Endothelial cell of umbilical vein (primary cell): ENCODE results near the gene PARD6G. TPM values are rescaled to one million over a fixed set of nuclear protein-coding genes. Genes with fewer than 3 reads are reported as not detected.

Experiments used
- BruUV-seq: library from RNA; stranded (reverse); fragments of 400-500 nt; replicated peaks from 2 replicates; lab custom pipeline; 2021; lab: Mats Ljungman, UMichigan
- CTCF ChIA-PET: fragments of 300-600, 350-600 bp; sonication (Branson Sonifier 250); formaldehyde crosslinking; loops from one replicate; lab custom pipeline; 2021; ENCODE audit warnings: antibody characterized with exemption, inconsistent platforms; lab: Charles Lee
- POLR2A ChIA-PET: fragments of 300-600, 350-600 bp; sonication (Branson Sonifier 250); formaldehyde crosslinking; loops from one replicate; lab custom pipeline; 2021; ENCODE audit warnings: antibody characterized with exemption, inconsistent platforms; lab: Charles Lee
- DNase-seq: peaks from one replicate; pipeline ENCODE4 v3.0.0-alpha.2; 2011; ENCODE audit warnings: low read depth, low spot score
- FAIRE-seq: peaks from 2 replicates; lab custom pipeline; 2011; peaks lifted over from hg19 to GRCh38; lab: Jason Lieb, UNC
- H2AFZ ChIP-seq: 2 replicates; pipeline ENCODE4 v1.6.0; 2012; ENCODE audit warnings: low read depth, low read length, control low read depth, inconsistent platforms
- H3K27ac ChIP-seq: 2 replicates; pipeline ENCODE4 v1.5.1; 2011; ENCODE audit warnings: low read depth, mild to moderate bottlenecking, control low read depth, low read length, moderate library complexity; ENCODE audit not compliant: insufficient read depth
- H3K27me3 ChIP-seq, 2 experiments: 2 replicates each; pipeline versions ENCODE4 v1.6.0 to v1.6.1; 2011; ENCODE audit warnings: low read length in 2 of 2, mixed read lengths in 1 of 2; ENCODE audit not compliant: control insufficient read depth in 2 of 2, insufficient read depth in 2 of 2
- H3K36me3 ChIP-seq, 2 experiments: 2 replicates in 1 of 2; 3 replicates in 1 of 2; pipeline ENCODE4 v1.5.1; 2011; ENCODE audit warnings: low read length in 2 of 2, mild to moderate bottlenecking in 1 of 2, moderate library complexity in 1 of 2; ENCODE audit not compliant: control insufficient read depth in 2 of 2, insufficient read depth in 2 of 2; ENCODE audit errors: extremely low read depth in 1 of 2
- H3K4me1 ChIP-seq: 3 replicates; pipeline ENCODE4 v1.5.1; 2011; ENCODE audit warnings: mild to moderate bottlenecking, low read length; ENCODE audit not compliant: control insufficient read depth, insufficient read depth; ENCODE audit errors: extremely low read depth
- H3K4me2 ChIP-seq: 2 replicates; pipeline ENCODE4 v1.6.1; 2011; ENCODE audit warnings: low read length, control low read depth, mixed read lengths; ENCODE audit not compliant: insufficient read depth
- H3K4me3 ChIP-seq, 3 experiments: fragments of 200-600 bp in 1 of 3; sonication (generic), shearing (Covaris generic) in 1 of 3; replicated peaks in 1 of 3; 2 replicates each; pipeline ENCODE4 v1.5.1; 2011 to 2016; ENCODE audit warnings: control low read depth in 3 of 3, low read length in 3 of 3, mild to moderate bottlenecking in 2 of 3, inconsistent platforms in 1 of 3, low read depth in 1 of 3, moderate library complexity in 1 of 3; ENCODE audit not compliant: insufficient read depth in 1 of 3
- H3K79me2 ChIP-seq: 2 replicates; pipeline ENCODE4 v1.6.0; 2012; ENCODE audit warnings: low read length, inconsistent platforms; ENCODE audit not compliant: control insufficient read depth, insufficient read depth
- H3K9ac ChIP-seq: replicated peaks from 2 replicates; pipeline ENCODE3; 2011; ENCODE audit warnings: low read length, control low read depth; ENCODE audit not compliant: insufficient read depth; ENCODE audit errors: extremely low read depth
- H3K9me1 ChIP-seq: replicated peaks from 3 replicates; pipeline ENCODE4 v1.6.0; 2011; ENCODE audit warnings: mild to moderate bottlenecking, low read length; ENCODE audit not compliant: control insufficient read depth, insufficient read depth; ENCODE audit errors: extremely low read depth
- H3K9me3 ChIP-seq: replicated peaks from 2 replicates; pipeline ENCODE4 v1.5.1; 2012; ENCODE audit warnings: low read length, inconsistent platforms; ENCODE audit not compliant: control insufficient read depth, insufficient read depth
- H4K20me1 ChIP-seq: replicated peaks from 2 replicates; pipeline ENCODE3; 2011; ENCODE audit warnings: mild to moderate bottlenecking, low read length; ENCODE audit not compliant: control insufficient read depth, insufficient read depth; ENCODE audit errors: extremely low read depth
- EZH2 ChIP-seq: IDR thresholded peaks from 2 replicates; pipeline ENCODE4 v1.6.1; 2012; ENCODE audit warnings: borderline replicate concordance, low read depth, mild to moderate bottlenecking, moderate library complexity, low read length, inconsistent platforms; ENCODE audit not compliant: severe bottlenecking
- FOS ChIP-seq: IDR thresholded peaks from 2 replicates; pipeline ENCODE4 v1.6.1; 2011; ENCODE audit warnings: mild to moderate bottlenecking, low read length, moderate library complexity, borderline replicate concordance; ENCODE audit not compliant: insufficient read depth
- GATA2 ChIP-seq: IDR thresholded peaks from 2 replicates; pipeline ENCODE4 v1.7.0; 2011; ENCODE audit warnings: low read depth, mild to moderate bottlenecking, moderate library complexity, mixed read lengths, low read length; ENCODE audit not compliant: insufficient read length, insufficient read depth
- JUN ChIP-seq: IDR thresholded peaks from 2 replicates; pipeline ENCODE4 v1.6.1; 2011; ENCODE audit warnings: borderline replicate concordance, low read depth; ENCODE audit not compliant: insufficient read length, insufficient read depth
- MAX ChIP-seq: IDR thresholded peaks from 2 replicates; pipeline ENCODE4 v1.6.1; 2011; ENCODE audit not compliant: insufficient read depth, insufficient read length
- MYC ChIP-seq: IDR thresholded peaks from one replicate; pipeline ENCODE4 v1.6.1; 2011; ENCODE audit warnings: mild to moderate bottlenecking, low read depth, low read length
- POLR2A ChIP-seq: IDR thresholded peaks from 2 replicates; pipeline ENCODE4 v1.6.1; 2012; ENCODE audit warnings: low read depth, mild to moderate bottlenecking, control low read depth, low read length
- POLR2AphosphoS5 ChIP-seq: IDR thresholded peaks from 2 replicates; pipeline ENCODE4 v1.6.1; 2012; ENCODE audit warnings: low read depth, mild to moderate bottlenecking, control low read depth, low read length, moderate library complexity; ENCODE audit not compliant: insufficient read depth
- dilution Hi-C: fragments of 300-500 bp; cut with MboI; formaldehyde crosslinking; loops from one replicate; pipeline ENCODE4 v1.15.0; 2019; ENCODE audit warnings: low sequenced_read_pairs; ENCODE audit not compliant: extremely low pct_ligation_motif_present
- intact Hi-C: fragments of 100-400 bp; cut with micrococcal nuclease; formaldehyde crosslinking; loops from one replicate; pipeline ENCODE4 v1.10.0; 2022
- polyA plus RNA-seq, 4 experiments: library from polyadenylated mRNA; depleted of rRNA in 3 of 4; stranded (reverse) in 3 of 4; unstranded in 1 of 4; fragments of >200 nt; gene quantifications; 2 replicates each; pipeline versions ENCODE4 v1.2.1 to v1.2.3, GENCODE V29; 2011 to 2012; ENCODE audit warnings: missing spikeins in 1 of 4
- total RNA-seq: library from RNA; stranded (reverse); gene quantifications from 2 replicates; pipeline ENCODE4 v1.2.3, GENCODE V29; 2021
- TF ChIP-seq, protein P1 (sequence below), 2 donors: IDR thresholded peaks; 1 replicate in 1 of 2; 2 replicates in 1 of 2; pipeline ENCODE4 v1.5.1; 2011; ENCODE audit warnings: low read length in 2 of 2, mild to moderate bottlenecking in 2 of 2, moderate library complexity in 2 of 2, control low read depth in 1 of 2, inconsistent platforms in 1 of 2, low read depth in 1 of 2; ENCODE audit not compliant: insufficient read depth in 1 of 2; ENCODE audit errors: extremely low read depth in 1 of 2

PARD6G gene
- total and polyA plus RNA-seq, 2 donors (not counting 3 experiments of a cell fraction or from before 2014, with no cell fraction given) = 1.2 to 1.8 TPM

- no peaks in the 10 kb centered on the region for H3K4me1 ChIP-seq
- H3K27me3 ChIP-seq = no peaks in the 10 kb centered on the region
- H3K9me1 ChIP-seq = no peaks in the 10 kb centered on the region
- no TSS peak for BruUV-seq
- H4K20me1 ChIP-seq = no peaks in the 10 kb centered on the region
- H2AFZ ChIP-seq = no peak overlapping the region
- no peaks in the 10 kb centered on the region for H3K36me3 ChIP-seq
- dilution Hi-C loops = no loop called here
- intact Hi-C loops = no loop called here
- ChIA-PET CTCF (no interaction called here), POLR2A (no interaction called here)
- H3K79me2 ChIP-seq = no peaks in the 10 kb centered on the region
- no peak overlapping the region for H3K4me3 ChIP-seq
- DNase-seq (no peak), FAIRE-seq (no peak)
- H3K9ac ChIP-seq = no peak overlapping the region
- H3K9me3 ChIP-seq = no peaks in the 10 kb centered on the region
- TF ChIP-seq GATA2 = no peak
- TF ChIP-seq, protein P1, sequence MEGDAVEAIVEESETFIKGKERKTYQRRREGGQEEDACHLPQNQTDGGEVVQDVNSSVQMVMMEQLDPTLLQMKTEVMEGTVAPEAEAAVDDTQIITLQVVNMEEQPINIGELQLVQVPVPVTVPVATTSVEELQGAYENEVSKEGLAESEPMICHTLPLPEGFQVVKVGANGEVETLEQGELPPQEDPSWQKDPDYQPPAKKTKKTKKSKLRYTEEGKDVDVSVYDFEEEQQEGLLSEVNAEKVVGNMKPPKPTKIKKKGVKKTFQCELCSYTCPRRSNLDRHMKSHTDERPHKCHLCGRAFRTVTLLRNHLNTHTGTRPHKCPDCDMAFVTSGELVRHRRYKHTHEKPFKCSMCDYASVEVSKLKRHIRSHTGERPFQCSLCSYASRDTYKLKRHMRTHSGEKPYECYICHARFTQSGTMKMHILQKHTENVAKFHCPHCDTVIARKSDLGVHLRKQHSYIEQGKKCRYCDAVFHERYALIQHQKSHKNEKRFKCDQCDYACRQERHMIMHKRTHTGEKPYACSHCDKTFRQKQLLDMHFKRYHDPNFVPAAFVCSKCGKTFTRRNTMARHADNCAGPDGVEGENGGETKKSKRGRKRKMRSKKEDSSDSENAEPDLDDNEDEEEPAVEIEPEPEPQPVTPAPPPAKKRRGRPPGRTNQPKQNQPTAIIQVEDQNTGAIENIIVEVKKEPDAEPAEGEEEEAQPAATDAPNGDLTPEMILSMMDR (IDR thresholded peaks at IDR 0.05; ENCODE audit: extremely low read depth in 1 of 2, insufficient read depth in 1 of 2, low read depth in 1 of 2, low read length in 2 of 2) = no peak
- no peak for TF ChIP-seq POLR2A
- no peak for TF ChIP-seq MAX
- TF ChIP-seq JUN = no peak
- no peak for TF ChIP-seq FOS
- TF ChIP-seq MYC = no peak
- TF ChIP-seq POLR2AphosphoS5 = no peak
- no peak for TF ChIP-seq EZH2
- no peak overlapping the region for H3K4me2 ChIP-seq
- H3K27ac ChIP-seq = no peak overlapping the region
These were observed 14.0 kb downstream of the PARD6G start for GRCh38 chr18:80233201-80233835.
